Uterus (tissue), 2 donors: ENCODE results near the gene TMEM87A.

ENCODE experiments used
- CTCF ChIP-seq, 4 experiments: fragments of 200-600 bp in 2 of 4; fragments of 450-650 bp in 2 of 4; sonication (generic) in 2 of 4; IDR thresholded peaks; one replicate each; pipeline ENCODE4 v1.5.1; 2016 to 2019; ENCODE audit warnings: antibody characterized with exemption in 4 of 4, mild to moderate bottlenecking in 2 of 4, moderate library complexity in 1 of 4
- POLR2A ChIP-seq, 2 donors: fragments of 450-650 bp; IDR thresholded peaks; one replicate each; pipeline ENCODE4 v1.6.1; 2016; ENCODE audit warnings: antibody characterized with exemption in 2 of 2, mild to moderate bottlenecking in 1 of 2, moderate library complexity in 1 of 2

DNA sequence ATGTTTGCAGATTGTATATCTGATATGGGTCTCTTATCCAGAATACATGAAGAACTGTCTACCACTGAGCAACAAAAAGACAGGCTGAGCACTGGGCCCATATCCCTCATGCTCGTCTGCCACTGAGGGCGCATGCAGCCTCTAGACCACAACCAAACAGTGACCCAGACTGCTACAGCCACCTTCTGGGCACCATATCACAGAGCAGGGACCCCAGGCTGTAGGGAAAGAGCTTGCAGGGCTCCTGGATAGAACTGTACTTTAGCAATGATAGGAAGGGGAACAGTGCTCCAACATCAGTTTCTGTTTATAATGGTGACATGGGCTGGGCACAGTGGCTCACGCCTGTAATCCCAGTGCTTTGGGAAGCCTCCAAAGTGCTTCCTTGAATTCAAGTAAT is 40.2 kb upstream of the TMEM87A start:
- no peak for TF ChIP-seq CTCF (IDR thresholded peaks at IDR 0.05)
- TF ChIP-seq POLR2A (IDR thresholded peaks at IDR 0.05): no peak
